ENCODE measurements around the gene TBC1D5. TPM values are rescaled to one million over a fixed set of nuclear protein-coding genes. Genes with fewer than 3 reads are reported as not detected.

TBC1D5 gene
- total and polyA plus RNA-seq, 2 of the 4 experiments (the other 2 are of a cell fraction): 16.4 to 57.0 TPM

- Histone ChIP-seq H3K9me3 (ENCODE audit: control insufficient read depth, insufficient read depth, low read length) (no peaks in the 10 kb centered on the region), H3K14ac (replicated peaks; ENCODE audit: low read depth, low read length) (no peak overlapping the region), H2BK5ac (ENCODE audit: low read depth, low read length, poor library complexity, severe bottlenecking) (no peak overlapping the region), H3K18ac (ENCODE audit: low read depth, low read length) (no peak overlapping the region), H3K27ac (ENCODE audit: insufficient read depth, low read length) (no peak overlapping the region), H3K27me3 (ENCODE audit: control insufficient read depth, insufficient read depth, low read length) (no peaks in the 10 kb centered on the region; the same call in 1 of the 2 replicates), H3K23ac (ENCODE audit: low read depth, low read length) (no peak overlapping the region), H3K56ac (ENCODE audit: extremely low read depth, insufficient read depth, low read length) (no peak overlapping the region), H3K4ac (ENCODE audit: low read depth, low read length) (no peak overlapping the region), H3K36me3 (ENCODE audit: control insufficient read depth, insufficient read depth, low read length) (no peaks in the 10 kb centered on the region), H2AK5ac (ENCODE audit: low read depth, low read length) (no peak overlapping the region), H2AK9ac (replicated peaks; ENCODE audit: low read depth, low read length, poor library complexity) (no peak overlapping the region), H3K9me1 (ENCODE audit: insufficient read depth, low read length) (no peaks in the 10 kb centered on the region), H2BK120ac (ENCODE audit: low read depth, low read length) (no peak overlapping the region), H3K4me1 (ENCODE audit: control insufficient read depth, insufficient read depth, low read length) (no peaks in the 10 kb centered on the region), H3K9ac (ENCODE audit: low read depth, low read length) (no peak overlapping the region), H2AFZ (replicated peaks; ENCODE audit: low read length, poor library complexity) (no peak overlapping the region), H2BK15ac (ENCODE audit: low read depth, low read length) (no peak overlapping the region), H3K79me1 (ENCODE audit: low read depth in 1 of 2, low read length in 2 of 2) (no peaks in the 10 kb centered on the region), H2BK20ac (ENCODE audit: low read depth, low read length) (no peak overlapping the region), H3K4me3 (ENCODE audit: insufficient read depth, low read depth, low read length) (no peak overlapping the region), H4K5ac (ENCODE audit: low read depth, low read length) (no peak overlapping the region), H4K20me1 (ENCODE audit: insufficient read depth, low read length) (no peaks in the 10 kb centered on the region), H4K91ac (ENCODE audit: insufficient read depth, low read depth, low read length) (no peak overlapping the region), H3K4me2 (ENCODE audit: low read depth, low read length) (no peak overlapping the region), H4K8ac (ENCODE audit: low read depth in 2 of 2, low read length in 2 of 2) (no peak overlapping the region)
- DNase-seq (no peak), ATAC-seq (ENCODE audit: low read depth) (no peak)
- CTCF ChIA-PET: no interaction called here
- POLR2A ChIA-PET (ENCODE audit: unreplicated experiment): no interaction called here
- WGBS, 2 experiments (ENCODE audit: extremely low coverage in 2 of 2, insufficient read length in 1 of 2): 40% methylated on average over 1 of the region's 6 CpGs; no CpG with 5 or more reads in 1 of the 2 experiments
- dilution Hi-C loops (cut with HindIII; ENCODE audit: low sequenced_read_pairs, unreplicated experiment): no loop called here
- TF ChIP-seq RCOR1 (IDR thresholded peaks at IDR 0.05; ENCODE audit: insufficient replicate concordance, low read length) (no peak), POLR2A (IDR thresholded peaks at IDR 0.05; ENCODE audit: low read depth, low read length) (no peak), ELK1 (IDR thresholded peaks at IDR 0.05; ENCODE audit: borderline replicate concordance, low read depth, low read length) (no peak), MXI1 (IDR thresholded peaks at IDR 0.05; ENCODE audit: borderline replicate concordance, low read depth, low read length) (no peak), CEBPB (IDR thresholded peaks at IDR 0.05; ENCODE audit: low read depth, low read length) (no peak), RAD21 (IDR thresholded peaks at IDR 0.05; ENCODE audit: low read length) (no peak), MAZ (IDR thresholded peaks at IDR 0.05; ENCODE audit: borderline replicate concordance, low read depth, low read length) (no peak), NFE2L2 (IDR thresholded peaks at IDR 0.05; ENCODE audit: low read depth, low read length) (no peak), MAFK (IDR thresholded peaks at IDR 0.05; ENCODE audit: low read depth, low read length) (no peak), SMC3 (IDR thresholded peaks at IDR 0.05; ENCODE audit: low read depth, low read length) (no peak), BHLHE40 (IDR thresholded peaks at IDR 0.05; ENCODE audit: low read depth, low read length) (no peak), FOS (IDR thresholded peaks at IDR 0.05; ENCODE audit: low read depth, low read length) (no peak), RFX5 (IDR thresholded peaks at IDR 0.05; ENCODE audit: low read depth, low read length) (no peak), CHD1 (IDR thresholded peaks at IDR 0.05; ENCODE audit: low read depth, low read length) (no peak)
- TF ChIP-seq, protein P1, sequence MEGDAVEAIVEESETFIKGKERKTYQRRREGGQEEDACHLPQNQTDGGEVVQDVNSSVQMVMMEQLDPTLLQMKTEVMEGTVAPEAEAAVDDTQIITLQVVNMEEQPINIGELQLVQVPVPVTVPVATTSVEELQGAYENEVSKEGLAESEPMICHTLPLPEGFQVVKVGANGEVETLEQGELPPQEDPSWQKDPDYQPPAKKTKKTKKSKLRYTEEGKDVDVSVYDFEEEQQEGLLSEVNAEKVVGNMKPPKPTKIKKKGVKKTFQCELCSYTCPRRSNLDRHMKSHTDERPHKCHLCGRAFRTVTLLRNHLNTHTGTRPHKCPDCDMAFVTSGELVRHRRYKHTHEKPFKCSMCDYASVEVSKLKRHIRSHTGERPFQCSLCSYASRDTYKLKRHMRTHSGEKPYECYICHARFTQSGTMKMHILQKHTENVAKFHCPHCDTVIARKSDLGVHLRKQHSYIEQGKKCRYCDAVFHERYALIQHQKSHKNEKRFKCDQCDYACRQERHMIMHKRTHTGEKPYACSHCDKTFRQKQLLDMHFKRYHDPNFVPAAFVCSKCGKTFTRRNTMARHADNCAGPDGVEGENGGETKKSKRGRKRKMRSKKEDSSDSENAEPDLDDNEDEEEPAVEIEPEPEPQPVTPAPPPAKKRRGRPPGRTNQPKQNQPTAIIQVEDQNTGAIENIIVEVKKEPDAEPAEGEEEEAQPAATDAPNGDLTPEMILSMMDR (conservative IDR thresholded peaks at IDR 0.05; ENCODE audit: low read depth, low read length): no peak
- TF ChIP-seq, protein P2, sequence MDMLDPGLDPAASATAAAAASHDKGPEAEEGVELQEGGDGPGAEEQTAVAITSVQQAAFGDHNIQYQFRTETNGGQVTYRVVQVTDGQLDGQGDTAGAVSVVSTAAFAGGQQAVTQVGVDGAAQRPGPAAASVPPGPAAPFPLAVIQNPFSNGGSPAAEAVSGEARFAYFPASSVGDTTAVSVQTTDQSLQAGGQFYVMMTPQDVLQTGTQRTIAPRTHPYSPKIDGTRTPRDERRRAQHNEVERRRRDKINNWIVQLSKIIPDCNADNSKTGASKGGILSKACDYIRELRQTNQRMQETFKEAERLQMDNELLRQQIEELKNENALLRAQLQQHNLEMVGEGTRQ (IDR thresholded peaks at IDR 0.05; ENCODE audit: low read depth, low read length): no peak
- intact Hi-C loops (cut with micrococcal nuclease): no loop called here
- no TSS peak for BruUV-seq (replicated peaks)
- in situ Hi-C loops (cut with MboI; ENCODE audit: low sequenced_read_pairs): no loop called here
Measured at GRCh38 chr3:17118771-17119170, 623.7 kb downstream of the TBC1D5 start.

Data from IMR-90 (cell line).